DND-41 (cell line): ENCODE measurements around the gene FBXO42.

Source experiments
- ATAC-seq: fragments of 200-7000 bp; cut with Tn5 transposase; 3 replicates; pipeline ENCODE4 v1.9.1; 2021; ENCODE audit warnings: low read depth; ENCODE audit not compliant: insufficient read depth
- DNase-seq: peaks from one replicate; pipeline ENCODE4 v3.0.0-alpha.2; 2020
- H2AFZ ChIP-seq: 2 replicates; pipeline ENCODE4 v1.6.0; 2012; ENCODE audit warnings: low read depth, low read length
- H3K27ac ChIP-seq: 2 replicates; pipeline ENCODE4 v1.5.1; 2012; ENCODE audit warnings: low read length, inconsistent platforms
- H3K27me3 ChIP-seq: fragments of 200-600 bp; sonication (generic); 2 replicates; pipeline ENCODE4 v1.6.0; 2012; ENCODE audit warnings: low read length, mild to moderate bottlenecking, inconsistent platforms; ENCODE audit not compliant: insufficient read depth, poor library complexity
- H3K36me3 ChIP-seq: 2 replicates; pipeline ENCODE4 v1.5.1; 2012; ENCODE audit warnings: low read length, inconsistent platforms; ENCODE audit not compliant: insufficient read depth
- H3K4me1 ChIP-seq: 2 replicates; pipeline ENCODE4 v1.5.1; 2012; ENCODE audit warnings: mild to moderate bottlenecking, low read length; ENCODE audit not compliant: insufficient read depth
- H3K4me2 ChIP-seq: 2 replicates; pipeline ENCODE4 v1.6.0; 2012; ENCODE audit warnings: mild to moderate bottlenecking, moderate library complexity, low read length, inconsistent platforms; ENCODE audit not compliant: insufficient read depth
- H3K4me3 ChIP-seq, 2 experiments: fragments of 200-600 bp in 1 of 2; shearing (Covaris generic) in 1 of 2; 2 replicates each; pipeline ENCODE4 v1.5.1; 2012 to 2016; ENCODE audit warnings: inconsistent platforms in 2 of 2, low read length in 2 of 2, mild to moderate bottlenecking in 2 of 2, low read depth in 1 of 2, moderate library complexity in 1 of 2
- H3K79me2 ChIP-seq: 2 replicates; pipeline ENCODE4 v1.6.0; 2012; ENCODE audit warnings: low read length, inconsistent platforms; ENCODE audit not compliant: insufficient read depth
- H3K9ac ChIP-seq: 2 replicates; pipeline ENCODE4 v1.6.0; 2012; ENCODE audit warnings: low read depth, mild to moderate bottlenecking, inconsistent platforms, low read length, moderate library complexity
- H3K9me3 ChIP-seq: 2 replicates; pipeline ENCODE4 v1.5.1; 2012; ENCODE audit warnings: low read length, moderate library complexity, mild to moderate bottlenecking, inconsistent platforms; ENCODE audit not compliant: insufficient read depth, severe bottlenecking
- H4K20me1 ChIP-seq: 2 replicates; pipeline ENCODE4 v1.6.0; 2012; ENCODE audit warnings: low read length; ENCODE audit not compliant: insufficient read depth
- CTCF ChIP-seq: IDR thresholded peaks from 2 replicates; pipeline ENCODE4 v1.5.1; 2012; ENCODE audit warnings: borderline replicate concordance, low read length, moderate library complexity, mild to moderate bottlenecking; ENCODE audit not compliant: poor library complexity, severe bottlenecking; ENCODE audit errors: extremely low read depth
- EZH2 ChIP-seq: IDR thresholded peaks from 3 replicates; pipeline ENCODE4 v1.6.1; 2012; ENCODE audit warnings: borderline replicate concordance, low read depth, mild to moderate bottlenecking, moderate library complexity, low read length, inconsistent platforms; ENCODE audit not compliant: severe bottlenecking

The FBXO42 gene

GRCh38 chr1:16386454-16387113 is 34.3 kb upstream of the FBXO42 start:
- peaks cover 95% of the 10 kb centered on the region for H3K79me2 ChIP-seq
- TF ChIP-seq EZH2 (no peak), CTCF (no peak)
- no peak overlapping the region for H3K27ac ChIP-seq
- DNase-seq (no peak), ATAC-seq (peak; percentile 39; the same call in 1 of the 3 replicates)
- no peak overlapping the region for H2AFZ ChIP-seq
- no peak overlapping the region for H3K4me3 ChIP-seq
- H3K4me1 ChIP-seq: peaks cover 6% of the 10 kb centered on the region
- no peak overlapping the region for H3K9ac ChIP-seq
- no peaks in the 10 kb centered on the region for H3K27me3 ChIP-seq
- H3K9me3 ChIP-seq: no peaks in the 10 kb centered on the region
- no peak overlapping the region for H3K4me2 ChIP-seq
- peaks cover 21% of the 10 kb centered on the region for H3K36me3 ChIP-seq
- H4K20me1 ChIP-seq: peaks cover 88% of the 10 kb centered on the region

GRCh38 chr1:16385659-16386453 is 33.6 kb upstream of the FBXO42 start:
- Histone ChIP-seq H2AFZ (no peak overlapping the region), H3K27ac (no peak overlapping the region), H4K20me1 (peaks cover 87% of the 10 kb centered on the region), H3K27me3 (no peaks in the 10 kb centered on the region), H3K9ac (no peak overlapping the region), H3K36me3 (peaks cover 21% of the 10 kb centered on the region), H3K79me2 (peaks cover 95% of the 10 kb centered on the region), H3K4me1 (peaks cover 6% of the 10 kb centered on the region), H3K4me3 (no peak overlapping the region), H3K9me3 (no peaks in the 10 kb centered on the region), H3K4me2 (no peak overlapping the region)
- ATAC-seq (no peak), DNase-seq (no peak)
- TF ChIP-seq CTCF (no peak), EZH2 (no peak)

DNA sequence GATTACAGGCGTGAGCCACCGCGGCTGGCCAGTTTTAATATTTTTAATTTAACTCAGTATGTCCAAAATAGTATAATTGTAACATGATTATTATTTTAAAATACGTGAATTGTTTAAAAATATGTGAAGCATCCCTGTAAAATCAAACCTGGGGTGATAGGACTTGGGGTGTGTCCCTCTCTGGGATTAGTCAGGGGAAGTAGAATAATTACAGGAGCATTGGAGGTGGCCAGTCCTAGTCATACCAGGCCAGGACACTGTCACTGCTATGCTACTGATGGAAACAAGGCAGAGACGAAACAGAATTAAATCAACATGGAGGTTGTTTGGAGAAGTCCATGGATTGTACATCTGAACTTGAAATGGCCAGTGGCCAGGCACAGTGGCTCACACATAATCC is 31.6 kb upstream of the FBXO42 start:
- peaks cover 99% of the 10 kb centered on the region for H3K79me2 ChIP-seq
- no peak overlapping the region for H3K4me3 ChIP-seq
- H4K20me1 ChIP-seq: peaks cover 92% of the 10 kb centered on the region
- H3K4me2 ChIP-seq: no peak overlapping the region
- no peak for DNase-seq
- TF ChIP-seq CTCF: no peak
- no peak for TF ChIP-seq EZH2
- H3K27me3 ChIP-seq: no peaks in the 10 kb centered on the region
- no peak for ATAC-seq
- no peak overlapping the region for H2AFZ ChIP-seq
- peaks cover 21% of the 10 kb centered on the region for H3K36me3 ChIP-seq
- no peak overlapping the region for H3K9ac ChIP-seq
- no peak overlapping the region for H3K27ac ChIP-seq
- H3K9me3 ChIP-seq: no peaks in the 10 kb centered on the region
- peaks cover 6% of the 10 kb centered on the region for H3K4me1 ChIP-seq
